Stimulated activated CD8-positive, alpha-beta memory T cell treated with anti-CD3 and anti-CD28 coated beads, Interleukin-12 subunit alpha, Interleukin-12 subunit beta, amount 100 ng/mL, for 24 hours (primary cell): ENCODE measurements around the gene EYA3.
"Not testable (repeated sequence)": the region's sequence is repeated elsewhere in the genome, so short reads cannot be mapped to it uniquely, and the experiment has no call there.

Source experiments
- DNase-seq: peaks from one replicate; pipeline ENCODE4 v3.0.0-alpha.2; 2020; ENCODE audit errors: extremely low read depth

EYA3 gene

DNA sequence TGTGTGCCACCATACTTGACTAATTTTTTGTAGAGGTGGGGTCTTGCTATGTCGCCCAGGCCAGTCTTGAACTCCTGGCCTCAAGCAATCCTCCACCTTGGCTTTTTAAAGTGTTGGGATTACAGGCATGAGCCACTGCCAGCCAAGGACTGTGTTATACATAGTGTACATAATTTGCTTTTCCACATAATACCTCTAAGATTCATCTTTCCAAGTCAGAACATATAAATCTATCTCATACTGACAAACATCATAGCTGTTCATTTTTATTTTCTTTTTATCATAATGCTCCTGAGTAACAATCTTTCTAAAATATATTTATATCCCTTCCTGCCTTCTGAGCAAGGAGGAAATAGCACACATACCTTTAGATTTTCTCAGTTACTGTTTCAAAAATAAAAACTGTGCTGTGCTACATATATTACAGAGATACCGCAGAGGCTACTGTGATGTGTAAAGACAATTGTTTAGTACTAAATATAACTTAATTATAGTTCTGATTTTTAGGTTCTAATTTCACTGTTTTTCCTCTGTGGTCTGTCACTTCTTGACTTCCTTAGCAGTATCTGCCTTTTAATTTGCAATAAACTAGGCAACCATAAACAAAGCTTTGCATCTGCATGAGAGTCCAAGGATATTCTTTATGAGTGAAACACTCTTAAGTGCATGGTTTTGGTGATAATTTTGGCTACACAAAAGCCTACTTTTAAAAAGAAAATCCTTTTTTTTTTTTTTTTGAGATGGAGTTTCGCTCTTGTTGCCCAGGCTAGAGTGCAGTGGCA is 59.3 kb downstream of the EYA3 start:
- DNase-seq, result no peak

DNA sequence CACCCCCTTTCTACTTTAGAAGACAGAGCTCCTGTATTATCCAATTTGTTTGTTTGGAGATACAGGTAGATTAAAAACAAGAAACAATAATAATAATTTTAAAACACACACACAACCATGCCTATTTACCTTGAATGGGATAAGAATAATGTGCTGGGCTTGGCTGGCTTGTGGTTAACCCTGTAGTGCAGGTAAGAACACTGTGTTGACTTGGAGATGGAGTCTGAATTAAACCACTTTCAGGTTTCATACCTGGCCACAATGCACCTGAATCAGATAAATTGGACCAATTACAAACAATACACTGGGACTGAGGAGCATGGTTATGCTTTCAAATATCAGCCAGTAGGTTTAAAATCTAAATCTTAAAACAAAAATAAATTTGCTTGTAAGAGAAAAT is 60.8 kb downstream of the EYA3 start:
- DNase-seq, result no peak

DNA sequence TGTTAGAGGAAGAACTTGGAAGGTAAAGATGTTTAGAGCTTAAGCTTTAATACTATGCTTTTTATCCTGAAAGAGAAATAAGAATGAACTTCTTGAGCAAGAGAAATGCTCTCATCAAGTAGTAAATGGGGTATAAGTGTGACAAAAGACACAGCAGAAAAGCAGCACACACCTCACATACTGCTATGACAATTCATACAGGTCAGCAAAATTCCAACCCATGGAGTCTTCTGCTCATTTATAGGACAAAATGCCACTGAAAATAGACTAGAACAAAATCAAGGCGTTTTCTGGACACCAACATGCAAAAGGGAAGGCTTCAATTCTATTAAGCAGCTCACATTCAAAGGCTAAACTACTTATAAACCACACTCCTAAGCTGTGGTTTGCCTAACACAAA is 61.2 kb downstream of the EYA3 start:
- DNase-seq, result no peak

DNA sequence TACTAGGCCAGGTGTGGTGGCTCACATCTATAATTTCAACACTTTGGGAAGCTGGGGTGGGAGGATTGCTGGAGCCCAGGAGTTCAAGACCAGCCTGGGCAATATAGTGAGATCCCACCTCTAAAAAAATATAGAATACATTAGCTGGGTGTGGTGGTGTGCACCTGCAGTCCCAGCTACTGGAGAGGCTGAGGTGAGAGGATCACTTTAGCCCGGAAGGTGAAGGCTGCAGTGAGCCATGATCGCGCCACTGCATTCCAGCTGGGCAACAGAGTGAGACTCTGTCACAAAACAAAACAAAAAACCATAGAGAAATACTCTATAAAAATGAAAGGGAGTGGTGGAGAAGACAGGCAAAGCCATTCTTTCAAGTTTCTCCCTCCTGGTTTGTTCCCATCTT is 62.1 kb downstream of the EYA3 start:
- DNase-seq, result no peak

DNA sequence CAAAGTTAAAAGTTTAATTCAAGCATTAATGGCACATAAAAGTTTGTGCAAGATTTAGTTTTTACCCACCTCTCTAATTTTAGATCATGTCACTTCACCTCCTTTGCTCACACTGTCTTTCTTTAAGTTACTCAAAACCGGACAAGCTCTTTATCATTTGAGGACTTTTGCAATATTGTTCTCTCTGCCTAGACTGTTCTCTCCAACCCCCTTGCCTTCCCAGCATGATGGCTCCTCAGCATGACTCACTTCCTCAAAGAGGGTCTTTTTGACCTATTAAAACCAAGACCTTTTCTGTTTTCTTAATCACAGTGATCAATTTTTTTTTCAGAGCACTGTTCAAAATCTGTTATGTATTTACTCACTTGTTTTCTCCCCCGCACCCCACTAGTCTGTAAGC is 67.3 kb downstream of the EYA3 start:
- DNase-seq, result no peak

DNA sequence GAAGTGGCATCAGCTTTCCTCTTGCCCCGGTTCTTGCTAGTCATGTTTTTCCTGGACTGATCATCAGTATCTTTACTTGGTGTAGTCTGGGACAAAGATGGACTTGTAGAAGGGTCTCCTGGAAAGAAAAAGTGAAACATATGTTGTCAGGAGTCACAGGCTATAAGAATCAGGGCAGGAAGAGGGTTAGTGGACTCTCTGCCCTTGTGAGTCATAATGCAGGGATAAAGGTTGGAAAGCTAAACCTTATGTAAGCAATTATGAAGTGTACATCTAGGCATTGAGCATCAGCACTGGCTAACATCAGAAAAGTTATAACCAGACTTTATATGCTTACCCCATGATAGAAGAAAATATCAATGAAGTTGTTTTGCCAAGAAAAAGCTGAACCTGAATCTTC is 77.4 kb downstream of the EYA3 start:
- no peak for DNase-seq

DNA sequence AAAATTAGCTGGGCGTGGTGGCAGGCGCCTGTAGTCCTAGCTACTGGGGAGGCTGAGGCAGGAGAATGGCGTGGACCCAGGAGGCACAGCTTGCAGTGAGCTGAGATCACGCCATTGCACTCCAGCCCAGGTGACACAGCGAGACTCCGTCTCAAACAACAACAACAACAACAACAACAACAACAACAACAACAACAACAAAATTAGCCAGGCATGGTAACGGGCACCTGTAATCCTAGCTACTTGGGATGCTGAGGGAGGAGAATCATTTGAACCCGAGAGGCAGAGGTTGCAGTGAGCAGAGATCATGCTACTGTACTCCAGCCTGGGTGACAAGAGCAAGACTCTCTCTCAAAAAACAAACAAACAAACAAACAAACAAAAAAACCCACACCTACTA is 85.3 kb downstream of the EYA3 start:
- DNase-seq, result not testable (repeated sequence)

DNA sequence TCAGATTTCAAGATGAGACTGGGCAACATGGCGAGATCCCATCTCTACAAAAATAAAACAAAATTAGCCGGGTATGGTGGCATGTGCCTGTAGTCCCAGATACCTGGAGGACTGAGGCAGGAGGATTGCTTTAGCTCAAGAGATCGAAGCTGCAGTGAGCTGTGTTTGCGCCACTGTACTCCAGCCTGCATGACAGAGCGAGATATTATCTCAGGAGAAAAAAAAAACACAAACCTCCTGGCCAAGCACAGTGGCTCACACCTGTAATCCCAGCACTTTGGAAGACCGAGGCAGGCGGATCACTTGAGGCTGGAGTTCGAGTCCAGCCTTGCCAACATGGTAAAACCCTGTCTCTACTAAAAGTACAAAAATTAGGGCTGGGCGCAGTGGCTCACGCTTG is 85.8 kb downstream of the EYA3 start:
- DNase-seq, result no peak

DNA sequence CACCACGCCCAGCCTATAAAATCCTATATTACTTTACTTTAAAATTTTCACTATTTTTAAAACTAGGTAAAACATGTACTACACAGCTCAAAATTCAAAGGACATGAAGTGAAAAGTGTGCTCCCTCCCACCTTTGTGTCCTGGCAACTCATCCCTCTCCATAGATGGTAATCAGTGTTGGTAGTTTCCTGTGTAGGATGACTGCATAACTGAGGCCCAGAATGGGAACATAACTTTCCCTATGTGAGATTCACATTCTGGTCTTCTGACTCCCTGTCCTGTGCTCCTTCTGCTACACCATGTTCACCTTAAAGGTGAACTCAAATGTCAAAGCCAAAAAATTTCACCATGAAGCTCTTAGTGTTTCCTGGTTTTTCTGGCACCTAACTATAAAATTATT is 89.4 kb downstream of the EYA3 start:
- DNase-seq, result no peak

DNA sequence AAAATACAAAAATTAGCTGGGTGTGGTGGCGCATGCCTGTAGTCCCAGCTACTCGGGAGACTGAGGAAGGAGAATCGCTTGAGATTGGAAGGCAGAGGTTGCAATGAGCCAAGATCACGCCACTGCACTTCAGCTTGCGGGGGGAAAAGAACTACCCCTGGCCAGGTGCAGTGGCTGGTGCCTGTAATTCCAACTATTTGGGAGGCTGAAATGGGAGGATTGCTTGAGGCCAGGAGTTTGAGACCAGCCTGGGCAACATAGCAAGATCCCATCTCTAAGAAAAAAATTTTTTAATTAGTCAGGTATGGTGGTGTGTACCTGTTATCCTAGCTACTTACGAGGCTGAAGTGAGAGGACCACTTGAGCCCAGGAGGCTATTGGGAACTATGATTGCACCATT is 93.9 kb downstream of the EYA3 start:
- not testable (repeated sequence) for DNase-seq

DNA sequence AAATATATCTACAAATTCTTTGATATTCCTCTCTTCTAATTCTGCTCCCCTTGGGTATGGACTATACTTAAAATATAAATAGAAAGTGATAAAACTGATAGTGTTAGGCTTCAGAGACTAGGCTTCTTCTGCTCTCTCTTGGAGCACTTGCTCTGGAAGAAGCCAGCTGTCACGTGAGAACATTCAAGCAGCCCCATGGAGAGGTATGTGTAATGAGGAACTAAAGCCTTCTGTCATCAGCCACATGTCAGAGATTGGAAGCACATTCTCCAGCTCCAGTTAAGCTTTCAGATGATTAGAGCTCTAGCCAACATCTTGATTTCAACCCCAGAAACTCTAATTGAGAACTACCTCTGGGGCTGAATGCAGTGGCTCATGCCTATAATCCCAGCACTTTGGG is 94.3 kb downstream of the EYA3 start:
- DNase-seq, result no peak

DNA sequence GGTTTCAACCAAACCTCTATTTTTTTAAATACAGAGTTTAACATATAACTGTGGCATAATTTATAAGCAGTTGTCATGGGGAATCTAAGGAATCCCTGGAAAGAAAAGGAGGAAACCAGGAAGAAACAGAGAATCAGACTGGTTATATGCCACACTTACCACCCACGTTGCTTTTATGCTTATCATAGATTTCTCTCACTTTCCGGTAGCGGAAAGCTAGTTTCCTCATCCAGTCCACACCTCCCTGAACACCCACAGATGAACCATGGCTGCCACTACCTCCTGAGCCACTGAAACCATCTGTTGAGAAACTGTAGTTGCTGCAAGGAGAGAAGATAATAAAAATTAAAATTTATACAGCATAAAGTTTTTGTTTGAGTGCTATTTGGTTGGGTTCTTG is 95.2 kb downstream of the EYA3 start:
- DNase-seq, result no peak

DNA sequence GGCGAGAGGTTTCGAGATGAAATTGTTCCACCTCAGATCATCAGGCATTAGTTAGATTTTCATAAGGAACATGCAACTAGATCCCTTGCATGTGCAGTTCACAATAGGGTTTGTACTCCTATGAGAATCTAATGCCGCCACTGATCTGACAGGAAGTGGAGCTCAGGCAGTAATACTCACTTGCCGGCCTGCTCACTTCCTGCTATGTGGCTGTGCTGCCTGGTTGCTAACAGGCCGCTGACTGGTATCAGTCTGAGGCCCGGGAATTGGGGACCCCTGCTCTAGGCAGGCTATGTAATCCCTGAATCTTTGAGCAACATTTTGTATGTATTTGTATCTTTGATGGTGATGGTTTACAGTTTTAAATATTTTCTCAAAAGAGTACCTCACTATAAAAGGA is 96.1 kb downstream of the EYA3 start:
- no peak for DNase-seq

DNA sequence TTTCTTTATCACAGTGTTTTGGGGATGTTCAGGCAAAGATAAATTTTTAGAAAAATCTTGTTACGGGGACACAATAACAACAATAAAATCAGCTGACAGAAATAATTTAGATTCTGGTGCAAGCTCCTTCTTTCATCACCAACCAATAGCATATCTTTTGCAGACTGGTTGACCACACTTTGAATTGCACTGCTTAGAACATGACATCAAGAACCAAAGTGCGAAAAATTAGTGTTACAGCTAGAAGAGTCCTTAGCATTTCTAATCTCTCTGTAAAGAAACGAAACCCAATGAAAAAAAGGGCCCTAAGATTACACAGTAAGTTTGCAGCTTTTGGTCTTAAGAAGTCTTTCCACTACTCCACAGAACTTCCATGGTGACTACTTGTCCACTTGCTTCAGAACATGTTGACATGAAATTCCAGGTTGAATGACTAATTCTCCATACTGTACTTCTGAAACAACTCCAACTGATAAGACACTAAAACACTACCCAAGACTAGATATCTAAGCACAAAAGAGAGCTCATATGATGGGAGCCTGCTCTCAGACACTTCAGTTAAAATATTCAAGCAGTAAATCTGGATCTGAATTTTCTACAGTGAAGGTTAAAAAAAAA is 97.4 kb downstream of the EYA3 start:
- no peak for DNase-seq

DNA sequence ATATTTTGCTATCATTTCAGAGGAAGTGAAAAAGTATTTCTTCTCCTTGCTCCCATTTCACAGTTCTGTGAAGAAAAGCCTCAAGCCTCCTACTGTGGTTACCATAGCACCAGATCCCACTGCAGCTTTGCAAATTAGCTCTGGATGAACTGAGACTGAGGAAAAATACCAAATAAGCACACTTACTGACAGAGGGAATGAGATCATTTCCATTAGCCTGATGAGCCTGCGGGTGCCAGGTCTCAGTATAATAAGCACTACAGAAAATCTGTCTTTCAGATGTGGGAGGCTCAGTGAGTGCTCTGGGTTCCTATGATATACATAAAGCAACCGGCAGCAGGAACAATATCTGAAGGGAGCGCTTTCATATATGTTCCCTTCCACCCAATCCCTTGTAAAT is 107.3 kb downstream of the EYA3 start:
- no peak for DNase-seq

DNA sequence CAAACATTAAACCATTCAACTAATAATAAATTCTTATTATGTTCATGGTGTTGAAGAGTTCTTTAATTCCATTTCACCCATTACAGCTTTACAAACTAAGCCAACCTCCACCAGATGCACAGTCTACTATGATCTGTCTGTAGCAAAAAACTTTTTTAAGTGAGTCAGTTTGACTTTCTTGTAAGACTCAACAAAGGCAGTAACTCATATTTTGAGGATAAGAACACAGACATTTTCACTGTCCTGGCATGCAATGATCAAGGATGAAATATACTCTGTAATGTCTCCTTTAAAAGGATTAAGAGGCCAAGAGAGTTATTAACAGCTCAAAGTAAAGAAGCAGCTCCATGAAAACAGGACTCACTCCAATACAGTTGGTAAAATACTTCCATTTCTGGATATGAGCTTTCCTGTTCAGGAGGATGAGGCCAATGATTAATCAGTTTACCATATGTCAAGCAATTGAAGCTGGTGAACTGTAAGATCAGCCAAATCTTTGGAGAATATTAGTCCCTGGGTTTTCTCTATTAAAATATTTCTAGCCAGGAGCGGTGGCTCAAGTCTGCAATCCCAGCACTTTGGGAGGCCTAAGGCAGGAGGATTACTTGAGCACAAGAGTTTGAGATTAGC is 108.1 kb downstream of the EYA3 start:
- no peak for DNase-seq

DNA sequence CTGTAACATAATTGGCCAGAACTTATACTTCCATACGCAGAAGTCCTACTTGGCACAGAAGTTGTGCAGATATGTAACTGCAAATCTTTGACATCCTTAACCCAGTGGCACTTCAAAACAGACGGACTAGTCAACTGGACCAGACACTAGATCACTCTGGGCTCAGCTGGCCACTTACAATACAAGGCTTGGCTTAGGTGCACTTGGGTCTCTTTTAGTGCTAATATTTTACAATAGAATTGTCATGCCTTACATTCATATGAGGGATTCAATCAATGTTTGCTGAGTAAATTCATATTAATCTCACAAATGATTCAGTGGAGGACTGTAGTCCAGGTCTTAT is 108.6 kb downstream of the EYA3 start:
- DNase-seq, result no peak

DNA sequence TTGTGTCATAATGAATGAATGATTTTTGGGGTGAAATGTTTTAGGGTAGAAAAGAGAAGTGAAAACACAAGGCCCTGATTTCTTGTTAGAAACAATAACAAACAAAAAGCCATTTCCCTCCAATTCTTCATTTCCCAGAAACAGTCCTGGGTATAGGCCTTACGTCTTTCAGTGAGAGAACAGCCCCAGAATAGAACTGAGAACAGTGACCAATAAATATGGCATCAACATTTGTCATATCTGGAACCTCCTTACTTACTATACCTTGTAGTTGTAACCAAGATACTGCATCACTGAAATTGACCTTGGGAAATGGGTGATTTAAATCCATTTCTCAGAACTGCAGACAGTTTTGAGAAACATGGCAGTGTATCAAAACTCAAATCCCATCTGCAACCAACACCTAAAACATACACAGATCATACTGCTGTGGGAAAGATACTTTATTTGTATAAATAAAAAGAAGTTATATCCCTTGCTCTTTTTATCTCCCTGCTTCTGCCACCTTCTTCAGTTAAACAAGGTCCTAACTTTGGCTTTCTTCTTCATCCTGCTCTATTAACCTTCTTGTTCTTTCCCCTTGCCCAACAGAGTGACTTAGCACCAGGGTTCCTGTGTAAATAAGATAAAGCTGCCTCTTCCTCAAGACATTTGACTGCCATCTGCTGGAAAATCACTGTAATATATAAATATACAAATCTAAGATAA is 109.1 kb downstream of the EYA3 start:
- DNase-seq, result no peak

DNA sequence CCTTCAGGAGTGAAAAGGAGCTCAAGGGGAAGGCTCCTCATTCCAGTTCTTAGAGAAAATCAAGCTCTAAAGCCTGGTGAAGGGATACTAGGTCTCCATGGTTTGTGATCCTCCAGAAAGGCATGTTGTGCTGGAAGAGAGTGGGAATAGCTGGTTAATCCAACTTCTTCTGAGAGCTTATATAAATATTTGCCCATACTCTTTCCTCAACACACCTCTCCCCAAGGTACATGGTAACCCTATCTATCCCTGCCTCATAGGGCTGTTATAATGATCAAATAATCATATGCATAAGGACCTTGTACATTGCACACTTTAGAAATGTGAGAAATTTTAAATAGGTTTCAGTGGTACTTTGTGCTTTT is 114.0 kb downstream of the EYA3 start:
- no peak for DNase-seq

DNA sequence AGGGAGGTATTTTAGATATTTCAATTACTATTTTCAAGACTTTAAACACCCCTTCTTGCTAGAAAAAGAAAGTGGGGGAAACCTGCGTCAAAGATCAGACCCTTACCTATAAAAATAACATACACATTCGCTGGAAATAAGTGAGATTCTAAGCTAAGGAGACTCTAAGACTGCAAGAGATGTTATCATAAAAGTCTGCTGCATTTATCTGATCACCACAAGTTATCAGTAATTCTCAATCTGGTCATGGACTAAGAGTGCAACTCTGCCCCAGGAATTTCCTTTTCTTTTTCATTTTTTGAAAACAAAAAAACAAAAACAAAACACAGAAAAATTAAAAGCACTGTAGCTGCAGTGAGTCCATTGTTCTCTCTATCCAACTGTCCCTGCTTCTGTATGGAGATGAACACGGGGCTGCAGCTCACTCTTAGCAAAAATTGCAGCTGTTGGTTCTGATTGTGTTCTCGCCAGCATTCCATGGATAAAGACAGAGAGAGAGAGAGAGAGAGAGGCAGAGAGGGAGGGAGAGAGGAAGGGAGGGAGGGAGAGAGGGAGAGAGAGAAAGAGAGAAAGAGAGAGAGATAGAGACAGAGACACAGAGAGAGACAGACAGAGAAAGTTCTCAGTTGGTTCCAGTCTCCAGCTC is 114.5 kb downstream of the EYA3 start:
- no peak for DNase-seq

DNA sequence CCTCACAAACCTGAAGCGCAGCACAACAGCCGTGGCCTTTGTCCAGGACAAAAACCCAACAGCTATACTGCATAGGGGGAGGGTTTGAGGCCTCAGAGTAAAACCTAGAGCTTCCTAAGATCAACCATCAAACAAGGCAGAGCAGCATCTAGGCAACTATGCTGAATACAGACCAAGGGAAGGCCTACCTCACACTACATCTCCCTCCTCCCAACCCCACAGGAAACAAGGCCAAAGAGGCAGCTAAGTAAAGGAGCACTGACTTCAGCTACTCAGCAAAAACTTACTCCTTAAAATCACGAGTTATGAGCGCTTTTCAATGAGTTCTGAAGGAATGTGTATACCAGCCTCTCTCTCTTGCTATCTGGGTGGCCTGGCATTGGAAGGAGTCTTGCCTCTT is 116.3 kb downstream of the EYA3 start:
- DNase-seq, result no peak

DNA sequence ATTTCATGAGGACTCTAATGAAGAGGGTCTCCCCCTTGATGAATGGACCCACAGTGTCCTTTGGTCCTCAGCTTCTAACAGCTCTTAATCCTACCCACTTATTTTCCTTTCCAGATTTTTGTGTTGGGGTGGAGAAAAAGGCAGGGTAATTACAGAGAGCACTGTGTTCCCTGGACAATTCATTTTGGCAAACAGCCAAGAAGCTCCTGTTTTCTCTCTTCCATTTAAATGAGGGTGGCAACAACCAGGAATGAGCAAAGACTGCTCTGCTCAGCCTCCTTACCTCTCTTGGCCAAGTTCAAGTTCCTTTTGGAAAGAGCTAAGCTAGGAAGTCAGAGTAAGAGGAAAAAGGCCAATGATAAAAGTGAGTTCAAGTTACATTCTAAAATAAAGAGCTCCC is 116.7 kb downstream of the EYA3 start:
- DNase-seq, result no peak
